Measurements from ENCODE around the gene IQCC.
"Not testable (repeated sequence)": the region's sequence is repeated elsewhere in the genome, so short reads cannot be mapped to it uniquely, and the experiment has no call there.

Gene IQCC

DNA sequence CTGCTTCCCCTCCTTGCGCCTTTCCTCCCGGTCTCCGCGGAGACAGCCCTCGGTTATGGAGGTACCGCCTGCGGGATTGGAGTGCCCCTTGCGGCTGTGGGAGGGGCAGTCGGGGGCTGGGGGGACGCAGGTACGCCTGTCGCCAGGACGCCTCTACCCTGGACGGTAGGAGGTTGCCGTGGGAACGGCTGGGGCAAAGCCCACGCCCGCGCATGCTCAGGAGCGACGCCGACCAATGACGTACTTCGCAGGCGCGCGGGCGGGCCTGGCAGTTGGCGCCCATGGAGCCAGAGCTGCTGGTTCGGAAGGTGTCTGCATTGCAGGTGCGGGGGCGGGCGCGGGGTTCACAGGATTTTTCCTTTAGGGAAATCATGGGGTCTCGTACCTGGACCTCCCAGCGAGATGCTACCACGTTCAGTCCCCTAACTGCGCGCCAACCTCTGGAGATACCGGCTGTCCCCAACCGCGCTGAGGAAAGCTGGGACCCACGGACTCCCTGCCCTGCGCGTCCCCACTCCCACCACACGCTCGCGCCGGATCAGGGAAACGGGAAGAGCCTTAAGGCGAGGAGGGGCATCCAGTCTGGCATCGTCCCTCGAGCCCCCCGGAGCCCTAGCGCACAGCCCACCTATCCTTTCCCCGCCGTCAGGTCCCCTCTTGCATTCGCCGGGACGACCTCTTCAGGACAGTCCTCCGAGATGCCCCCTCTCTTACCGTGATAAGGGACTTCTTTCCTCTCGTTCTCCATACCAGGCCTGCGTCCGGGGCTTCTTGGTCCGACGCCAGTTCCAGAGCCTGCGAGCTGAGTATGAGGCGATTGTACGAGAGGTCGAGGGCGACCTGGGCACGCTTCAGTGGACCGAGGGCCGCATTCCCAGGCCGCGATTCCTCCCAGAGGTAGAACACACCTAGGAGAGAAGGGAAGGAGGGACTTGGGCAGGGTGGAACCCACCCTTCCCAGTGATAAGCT lies at the start of gene IQCC:
Gene IQCC, plus strand, starts transcription at position 271 of the 970 bp plus-strand sequence. Its CDS starts 11 bp downstream, at position 282.
- DNase-seq: peak; percentile 69

DNA sequence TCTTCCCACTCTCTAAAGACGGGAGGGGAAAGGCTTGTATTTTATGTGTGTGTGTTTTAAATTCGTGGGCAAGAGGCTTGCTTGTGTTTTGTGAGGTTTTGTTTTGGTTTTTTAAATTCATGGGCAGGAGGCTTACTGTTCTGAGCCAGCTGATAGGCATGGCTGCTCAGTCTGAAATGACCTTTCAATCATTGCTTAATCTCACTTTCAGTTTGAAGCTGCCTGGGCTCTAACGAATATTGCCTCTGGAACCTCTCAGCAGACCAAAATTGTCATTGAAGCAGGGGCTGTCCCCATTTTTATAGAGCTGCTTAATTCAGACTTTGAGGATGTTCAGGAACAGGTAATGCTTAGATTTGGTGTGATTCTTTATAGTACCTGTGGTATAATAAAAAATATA lies 46.3 kb upstream of the IQCC start:
- no peak for DNase-seq

DNA sequence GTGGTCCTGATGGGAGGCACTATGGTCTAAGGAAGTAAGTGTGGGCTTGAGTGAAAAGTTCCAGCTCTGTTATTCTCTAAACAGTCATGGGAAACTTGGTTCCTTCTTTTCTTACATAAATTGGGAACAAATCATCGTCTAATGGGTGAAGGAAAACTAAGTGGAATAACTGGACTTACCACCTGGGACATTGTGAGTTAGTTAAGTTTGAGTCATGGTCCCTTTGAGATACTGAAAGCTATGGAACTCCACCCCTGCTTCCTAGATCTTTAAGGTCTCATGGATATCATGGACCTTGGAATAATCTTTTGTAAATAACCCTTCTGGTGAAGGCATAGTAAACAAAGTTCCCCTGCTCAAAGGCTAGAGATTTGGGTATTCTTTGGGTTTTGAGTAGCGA lies 42.1 kb upstream of the IQCC start:
- no peak for DNase-seq

DNA sequence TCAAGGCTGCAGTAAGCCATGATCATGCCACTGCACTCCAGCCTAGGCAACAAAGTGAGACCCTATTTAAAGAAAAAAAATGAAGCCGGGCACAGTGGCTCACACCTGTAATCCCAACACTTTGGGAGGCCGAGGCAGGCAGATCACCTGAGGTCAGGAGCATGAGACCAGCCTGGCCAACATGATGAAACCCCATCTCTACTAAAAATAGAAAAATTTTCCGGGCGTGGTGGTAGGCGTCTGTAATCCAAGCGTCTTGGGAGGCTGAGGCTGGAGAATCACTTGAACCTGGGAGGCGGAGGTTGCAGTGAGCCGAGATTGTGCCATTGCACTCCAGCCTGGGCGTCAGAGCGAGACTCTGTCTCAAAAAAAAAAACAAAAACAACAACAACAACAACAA lies 39.8 kb upstream of the IQCC start:
- not testable (repeated sequence) for DNase-seq

DNA sequence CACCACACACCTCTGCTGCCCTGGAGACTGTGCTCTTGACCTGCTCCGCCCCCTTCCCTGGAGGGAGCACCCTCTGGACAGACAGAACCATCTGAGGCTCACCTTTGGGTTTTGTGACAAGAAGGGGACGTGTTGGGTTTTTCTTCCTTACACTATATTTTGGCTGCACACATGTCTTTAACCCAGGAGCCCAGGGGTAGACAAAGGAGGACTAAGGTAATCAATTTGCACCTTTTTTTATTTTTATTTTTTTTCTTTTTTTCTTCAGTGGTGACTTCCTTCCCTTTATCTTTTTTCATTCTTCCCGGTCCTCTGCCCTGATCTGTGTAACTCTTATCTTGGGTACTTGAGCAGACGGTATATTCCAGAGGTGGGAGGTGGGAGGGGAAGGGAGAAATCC lies 34.5 kb upstream of the IQCC start:
- DNase-seq: no peak

DNA sequence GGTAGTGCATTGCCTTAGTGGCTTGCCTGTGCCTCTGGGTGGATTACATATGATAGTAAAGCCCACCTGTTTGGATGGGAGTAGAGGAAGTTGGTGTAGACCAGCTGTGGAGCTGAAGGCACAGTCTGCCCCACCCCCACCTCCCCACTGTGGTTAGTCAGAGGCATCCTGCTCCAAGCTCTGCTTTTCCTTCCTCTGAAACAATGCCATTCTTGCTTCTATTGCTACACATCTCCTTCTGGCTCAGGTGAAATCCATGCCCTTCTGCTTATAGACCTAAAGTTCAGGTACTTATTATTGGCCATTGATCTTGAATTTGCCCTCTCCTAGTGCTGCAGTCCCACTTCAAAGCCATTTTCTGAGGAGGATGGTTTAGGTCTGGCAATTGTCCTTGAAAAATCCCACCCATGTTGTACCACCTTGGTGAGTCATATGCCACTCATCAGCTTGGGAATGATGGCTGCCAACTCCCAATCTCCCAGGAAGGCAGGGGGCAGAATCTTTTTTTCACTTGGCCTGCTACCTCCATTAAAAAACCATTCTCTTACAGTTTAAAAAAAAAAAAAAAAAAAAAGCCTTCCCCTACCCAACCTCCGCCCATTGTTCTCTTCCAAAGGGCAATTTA lies 32.7 kb upstream of the IQCC start:
- no peak for DNase-seq

DNA sequence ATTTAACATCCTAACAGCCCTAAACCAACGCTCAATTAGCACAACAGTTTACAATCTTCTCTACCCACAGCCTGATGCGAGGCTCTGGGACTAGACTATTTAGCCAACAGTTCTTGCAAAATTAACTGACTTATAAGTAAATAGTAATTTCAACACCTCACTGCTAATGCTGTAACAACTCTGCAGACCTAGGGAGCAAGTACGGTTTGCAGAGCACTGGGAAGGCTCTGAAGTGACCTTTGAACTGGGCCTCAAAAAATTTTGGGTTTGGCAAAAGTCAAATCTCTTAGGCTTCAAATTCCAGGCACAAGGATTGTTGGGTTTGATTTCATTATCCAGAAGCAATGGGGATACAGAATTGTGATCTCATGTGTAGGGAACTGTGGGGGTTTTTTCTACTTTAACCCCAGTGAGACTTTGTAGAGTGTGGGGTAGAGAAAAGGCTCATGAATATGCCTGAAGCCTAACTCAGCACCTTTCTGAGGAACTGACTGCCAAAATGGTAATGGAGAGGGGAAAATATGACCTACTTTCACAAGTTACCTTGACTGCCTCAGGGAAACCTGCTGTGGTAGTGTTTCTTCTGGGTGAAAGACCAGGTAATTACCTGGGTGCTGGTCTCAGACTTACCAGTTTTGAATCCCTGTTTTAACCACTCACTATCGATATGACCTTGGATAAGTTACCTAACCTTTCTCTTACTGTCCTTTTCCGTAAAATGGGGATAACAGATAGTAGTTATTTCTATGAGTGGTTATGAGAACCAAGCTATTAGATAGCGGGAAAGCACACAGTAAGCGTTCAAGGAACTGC lies 26.9 kb upstream of the IQCC start:
- DNase-seq: peak; percentile 16

DNA sequence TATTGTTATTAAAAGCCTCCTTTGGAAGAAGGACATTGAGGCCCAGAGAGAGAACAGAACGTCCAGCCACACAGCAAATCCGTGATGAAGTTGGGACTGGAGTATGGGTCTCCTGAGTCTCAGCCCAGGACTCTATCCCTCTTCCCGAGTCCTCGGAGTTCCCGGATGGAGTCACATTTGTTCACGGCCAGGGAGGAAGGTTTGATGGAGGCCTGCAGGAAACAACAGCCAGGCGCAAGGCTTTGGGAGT lies 26.4 kb upstream of the IQCC start:
- no peak for DNase-seq

DNA sequence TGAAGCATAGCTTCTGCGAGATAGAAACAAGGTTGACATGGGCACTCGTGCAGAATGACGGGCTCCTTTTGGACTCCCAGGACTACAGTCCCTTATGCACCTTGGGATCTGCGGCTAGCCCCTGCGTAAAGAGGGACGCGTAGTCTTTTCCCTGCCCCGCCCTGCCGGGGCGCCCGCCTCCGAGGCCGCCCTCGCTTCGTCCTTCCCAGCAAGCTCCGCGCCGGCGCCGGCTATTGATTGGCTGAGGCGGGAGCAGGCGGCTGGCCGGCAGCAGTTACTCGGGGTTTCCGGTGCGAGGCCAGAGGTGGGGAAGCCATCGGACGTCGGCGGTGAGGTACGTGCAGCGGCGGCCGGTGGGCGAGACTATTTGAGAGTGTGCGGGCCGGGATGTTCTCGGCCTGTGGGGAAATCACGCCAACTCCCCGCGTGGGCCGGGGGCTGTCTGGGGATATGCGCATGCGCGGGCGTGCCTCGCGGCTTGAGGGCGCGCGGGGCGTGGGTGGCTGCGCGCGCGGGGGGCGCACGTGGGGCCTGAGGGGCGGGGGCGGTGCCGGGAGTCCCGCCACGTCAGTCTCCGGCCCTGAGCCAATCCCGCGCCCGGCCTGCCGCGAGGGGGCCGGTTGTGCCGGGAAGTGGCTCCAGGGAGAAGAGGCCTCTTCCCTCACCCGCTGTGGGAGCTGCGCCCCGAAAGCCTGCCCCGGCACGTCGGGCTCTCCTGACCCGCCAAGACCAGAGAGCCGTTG lies 25.9 kb upstream of the IQCC start, which contains the start of gene TXLNA:
Gene TXLNA, plus strand, starts transcription at position 233 of the 743 bp plus-strand sequence. CDS start 671 bp downstream, outside the sequence.
- peak; percentile 83 for DNase-seq

DNA sequence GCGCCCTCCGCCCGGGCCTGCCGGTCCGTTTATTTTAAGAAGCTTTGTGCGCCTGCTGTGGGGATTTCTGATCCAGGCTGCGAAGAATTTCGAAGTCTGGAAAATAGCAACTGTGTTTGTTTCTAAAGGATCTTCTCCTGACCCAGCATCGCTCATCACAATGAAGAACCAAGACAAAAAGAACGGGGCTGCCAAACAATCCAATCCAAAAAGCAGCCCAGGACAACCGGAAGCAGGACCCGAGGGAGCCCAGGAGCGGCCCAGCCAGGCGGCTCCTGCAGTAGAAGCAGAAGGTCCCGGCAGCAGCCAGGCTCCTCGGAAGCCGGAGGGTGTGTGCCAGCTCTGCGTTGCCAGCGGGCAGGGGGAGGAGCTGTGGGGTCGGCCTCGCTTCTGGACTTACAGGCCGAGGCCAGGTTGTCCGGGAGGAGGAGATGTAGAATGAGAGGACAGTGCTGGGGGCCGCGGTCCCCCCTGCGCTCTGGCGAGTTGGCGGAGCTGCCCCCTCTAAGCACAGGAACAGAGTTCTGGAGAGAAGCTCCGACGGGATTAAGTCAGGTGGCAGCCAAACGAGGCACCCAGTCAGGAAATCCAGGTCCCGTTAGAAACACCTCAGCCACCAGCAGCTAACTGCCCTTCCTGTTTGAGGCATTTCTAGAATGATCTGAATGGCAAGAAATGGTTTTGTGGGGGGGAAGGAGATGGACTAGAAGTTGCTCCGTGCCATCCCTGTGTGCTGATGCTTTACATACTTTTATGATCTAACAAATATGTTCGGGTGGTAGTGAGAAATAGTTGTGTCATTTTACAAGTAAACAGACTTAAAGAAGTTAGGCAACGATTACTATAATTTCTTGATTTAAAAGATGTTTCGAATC lies 25.0 kb upstream of the IQCC start:
- peak; percentile 33 for DNase-seq

DNA sequence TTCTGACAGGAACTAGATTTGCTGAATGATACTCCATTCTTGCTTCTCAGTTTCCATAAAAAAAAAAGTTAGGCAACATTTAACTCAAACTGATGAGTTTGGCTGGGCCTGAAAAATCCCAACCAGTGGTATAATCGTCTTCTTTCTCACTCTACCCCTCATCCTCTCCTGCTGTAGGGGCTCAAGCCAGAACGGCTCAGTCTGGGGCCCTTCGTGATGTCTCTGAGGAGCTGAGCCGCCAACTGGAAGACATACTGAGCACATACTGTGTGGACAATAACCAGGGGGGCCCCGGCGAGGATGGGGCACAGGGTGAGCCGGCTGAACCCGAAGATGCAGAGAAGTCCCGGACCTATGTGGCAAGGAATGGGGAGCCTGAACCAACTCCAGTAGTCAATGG lies 24.4 kb upstream of the IQCC start:
- DNase-seq: no peak

DNA sequence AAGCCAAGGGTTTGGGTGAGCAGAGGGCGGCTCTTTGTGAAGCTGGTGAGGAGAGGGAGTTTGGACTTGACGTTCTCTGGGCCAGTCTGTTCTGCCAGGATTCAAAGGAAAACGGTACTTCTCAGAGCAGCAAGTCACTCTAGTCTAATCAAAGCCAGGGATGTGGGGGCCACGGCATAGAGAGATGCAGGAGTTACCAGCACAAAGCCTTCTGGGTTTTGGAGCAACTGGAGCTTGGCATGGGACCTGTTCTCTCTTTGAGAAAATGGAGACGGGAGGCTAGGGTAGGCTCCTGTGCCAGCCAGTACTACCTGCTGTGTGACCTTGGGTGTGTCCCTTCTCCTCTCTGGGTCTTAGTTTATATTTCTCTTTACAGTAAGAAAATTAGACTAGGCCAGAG lies 23.9 kb upstream of the IQCC start:
- DNase-seq: no peak

DNA sequence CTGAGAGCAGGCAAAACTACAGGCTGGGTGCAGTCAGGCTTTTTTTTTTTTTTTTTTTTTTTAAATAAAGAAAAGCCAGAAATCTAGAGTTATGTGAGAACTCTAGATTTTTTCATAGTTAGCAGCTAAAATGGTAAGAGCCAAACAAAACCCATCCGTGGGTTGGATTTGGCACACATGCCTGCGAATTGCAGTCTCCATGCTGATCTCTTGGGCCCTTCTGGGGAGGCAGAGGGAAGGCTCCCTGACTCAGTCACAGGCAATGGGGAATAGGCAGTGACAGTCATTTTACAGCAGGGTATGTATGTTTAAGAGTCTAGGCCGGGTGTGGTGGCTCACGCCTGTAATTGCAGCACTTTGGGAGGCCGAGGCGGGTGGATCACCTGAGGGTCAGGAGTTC lies 23.4 kb upstream of the IQCC start:
- no peak for DNase-seq

DNA sequence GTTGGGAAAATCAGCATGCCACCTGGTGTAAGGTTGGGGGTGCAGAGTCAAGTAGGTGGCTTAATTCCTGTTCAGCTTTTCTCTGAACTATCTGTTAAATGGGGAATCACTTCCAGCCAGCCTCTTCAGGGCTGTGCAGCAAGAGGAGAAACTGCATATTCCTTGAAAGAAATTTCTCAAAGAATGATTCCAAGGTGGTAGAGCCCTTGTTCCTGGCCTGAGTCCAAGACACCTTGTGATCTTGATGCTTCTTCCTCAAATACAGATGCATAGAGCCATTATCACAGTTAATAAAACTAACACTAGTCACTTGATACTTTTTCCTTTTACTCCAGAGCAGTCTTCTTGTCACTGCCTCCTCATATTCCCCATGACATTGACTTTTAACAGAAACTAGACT lies 20.8 kb upstream of the IQCC start:
- no peak for DNase-seq

DNA sequence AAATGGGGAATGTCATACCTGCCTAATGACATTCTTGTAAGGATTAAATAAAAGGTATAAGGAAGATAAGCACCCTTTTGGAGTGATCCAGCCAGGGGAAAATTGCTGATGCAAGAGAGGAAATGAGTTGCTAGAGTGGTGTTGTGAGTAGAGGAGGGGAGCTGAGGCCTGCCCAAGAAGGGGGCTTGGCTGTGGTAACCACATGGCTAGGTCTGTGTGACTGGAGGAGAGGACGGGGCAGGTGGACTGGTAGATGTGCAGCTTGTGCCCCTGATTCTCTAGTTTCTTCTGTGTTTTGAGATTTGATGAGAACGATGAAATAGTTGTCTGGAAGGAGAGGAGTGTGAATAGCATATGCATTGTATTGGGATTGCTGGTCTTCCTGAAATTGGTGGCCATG lies 19.4 kb upstream of the IQCC start:
- DNase-seq: no peak

DNA sequence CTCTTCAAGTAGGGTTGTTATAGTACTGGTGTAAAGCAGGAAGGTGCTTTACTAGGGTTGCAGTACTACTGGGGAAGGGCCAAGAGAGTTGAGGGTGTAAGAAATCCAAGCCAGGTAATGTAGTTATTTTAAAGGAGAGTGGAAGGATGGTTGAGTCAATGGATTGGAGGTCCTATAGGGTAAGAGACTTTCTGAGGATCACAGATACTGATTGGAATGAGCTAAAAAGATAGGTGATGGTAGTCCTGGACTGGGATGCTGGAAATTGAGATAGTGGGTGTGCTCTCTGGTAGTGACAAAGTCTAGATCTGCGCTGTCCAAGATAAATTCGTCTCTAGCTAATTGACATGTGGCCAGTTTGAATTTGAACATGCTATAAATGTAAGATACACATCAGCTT lies 19.0 kb upstream of the IQCC start:
- DNase-seq: no peak

DNA sequence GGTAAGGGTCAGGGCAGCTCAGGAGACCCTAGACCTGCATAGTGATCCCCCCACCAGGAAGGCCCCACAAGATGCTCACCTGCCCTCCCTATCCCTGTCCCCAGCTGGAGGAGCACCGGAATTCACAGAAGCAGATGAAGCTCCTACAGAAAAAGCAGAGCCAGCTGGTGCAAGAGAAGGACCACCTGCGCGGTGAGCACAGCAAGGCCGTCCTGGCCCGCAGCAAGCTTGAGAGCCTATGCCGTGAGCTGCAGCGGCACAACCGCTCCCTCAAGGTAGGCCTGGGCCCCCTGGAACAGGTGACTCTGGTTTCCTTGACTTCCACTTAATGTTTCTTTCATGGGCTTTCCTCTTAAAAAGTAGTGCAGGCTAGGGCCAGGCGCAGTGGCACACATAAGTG lies 17.6 kb upstream of the IQCC start:
- no peak for DNase-seq

DNA sequence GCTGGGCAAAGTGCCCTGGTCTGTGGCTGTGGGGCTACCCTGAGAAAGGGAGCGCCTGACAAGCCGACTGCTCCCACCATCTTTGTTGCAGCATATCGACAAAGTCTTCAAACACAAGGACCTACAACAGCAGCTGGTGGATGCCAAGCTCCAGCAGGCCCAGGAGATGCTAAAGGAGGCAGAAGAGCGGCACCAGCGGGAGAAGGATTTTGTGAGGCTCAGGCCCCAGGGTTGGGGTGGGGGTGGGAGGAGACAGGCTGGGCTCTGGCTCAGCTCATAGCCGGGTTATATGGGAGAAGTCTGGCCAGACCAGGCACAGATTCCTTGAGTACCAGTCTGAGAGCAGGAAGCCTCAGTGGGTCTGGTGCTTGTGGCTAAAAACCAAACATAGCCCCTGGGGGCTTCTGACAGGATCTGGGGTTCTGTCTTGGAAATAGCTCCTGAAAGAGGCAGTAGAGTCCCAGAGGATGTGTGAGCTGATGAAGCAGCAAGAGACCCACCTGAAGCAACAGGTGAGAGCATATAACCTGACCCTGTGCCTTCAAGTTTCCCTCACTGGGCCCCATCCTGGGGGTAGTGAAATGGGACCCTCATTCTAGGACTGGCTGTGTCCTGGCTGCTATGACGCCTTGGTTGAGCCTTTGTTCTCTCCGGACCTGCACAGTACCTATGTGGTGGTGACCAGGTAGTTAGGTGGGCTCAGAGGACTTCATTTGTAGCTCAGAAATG lies 13.1 kb upstream of the IQCC start:
- no peak for DNase-seq

DNA sequence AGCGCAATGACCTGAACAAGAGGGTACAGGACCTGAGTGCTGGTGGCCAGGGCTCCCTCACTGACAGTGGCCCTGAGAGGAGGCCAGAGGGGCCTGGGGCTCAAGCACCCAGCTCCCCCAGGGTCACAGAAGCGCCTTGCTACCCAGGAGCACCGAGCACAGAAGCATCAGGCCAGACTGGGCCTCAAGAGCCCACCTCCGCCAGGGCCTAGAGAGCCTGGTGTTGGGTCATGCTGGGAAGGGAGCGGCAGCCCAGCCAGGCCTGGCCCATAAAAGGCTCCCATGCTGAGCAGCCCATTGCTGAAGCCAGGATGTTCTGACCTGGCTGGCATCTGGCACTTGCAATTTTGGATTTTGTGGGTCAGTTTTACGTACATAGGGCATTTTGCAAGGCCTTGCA lies 10.5 kb upstream of the IQCC start:
- DNase-seq: no peak

DNA sequence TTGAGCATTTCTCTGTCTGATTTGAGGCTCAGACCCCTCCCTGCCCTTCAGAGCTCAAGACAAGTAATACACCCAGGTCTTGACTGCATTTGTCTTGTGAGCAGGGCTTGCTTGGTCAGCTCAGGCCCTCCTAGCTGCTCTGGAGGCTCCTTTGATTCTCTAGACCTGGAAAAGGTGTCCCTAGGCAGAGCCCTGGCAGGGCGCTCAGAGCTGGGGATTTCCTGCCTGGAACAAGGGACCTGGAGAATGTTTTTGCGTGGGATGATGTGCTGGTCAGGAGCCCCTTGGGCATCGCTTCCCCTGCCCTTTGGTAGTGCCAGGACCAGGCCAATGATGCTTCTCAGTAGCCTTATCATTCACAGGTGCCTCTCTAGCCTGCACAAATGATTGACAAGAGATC lies 9.9 kb upstream of the IQCC start:
- no peak for DNase-seq

Measured in MV-4-11 (cell line).